Measurements from ENCODE around the gene GRIK4.
"Not testable (repeated sequence)": the region's sequence is repeated elsewhere in the genome, so short reads cannot be mapped to it uniquely, and the experiment has no call there.

GRIK4 gene

DNA sequence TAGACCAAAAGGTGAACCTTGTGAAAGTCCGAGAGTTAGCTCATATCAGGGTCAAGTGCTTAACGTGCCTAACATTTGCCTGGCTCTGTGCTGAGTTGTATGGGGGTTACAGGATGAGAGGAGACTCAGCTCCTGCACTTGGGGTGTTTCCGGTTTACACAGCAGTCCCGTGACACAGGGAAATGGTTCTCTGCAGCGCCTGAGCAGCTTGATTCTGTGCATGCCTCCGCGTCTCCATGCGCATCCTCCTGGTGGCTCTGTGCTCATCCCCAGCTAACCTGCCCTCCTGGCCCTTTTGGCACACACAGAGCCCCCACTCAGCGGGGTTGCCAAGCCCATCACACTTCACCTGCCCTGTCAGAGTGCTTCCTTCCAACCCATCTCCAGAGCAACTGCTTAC, 274.0 kb downstream of the GRIK4 start:
- Mint-ChIP-seq H3K27me3 (peaks cover 41% of the 10 kb centered on the region), H3K36me3 (ENCODE audit: insufficient read depth) (no peaks in the 10 kb centered on the region), H3K4me3 (no peak overlapping the region), H3K9me3 (no peaks in the 10 kb centered on the region), H3K4me1 (no peaks in the 10 kb centered on the region), H3K27ac (ENCODE audit: low read depth) (no peak overlapping the region)
- no peak for ATAC-seq (replicated peaks; ENCODE audit: extremely low read depth, poor library complexity, severe bottlenecking)
- no peak for DNase-seq (ENCODE audit: low spot score in 2 of 2)

GRCh38 chr11:120786206-120786735, 274.7 kb downstream of the GRIK4 start:
- no peaks in the 10 kb centered on the region for H3K36me3 Mint-ChIP-seq (ENCODE audit: insufficient read depth)
- no peak for DNase-seq (ENCODE audit: low spot score in 2 of 2)
- no peaks in the 10 kb centered on the region for H3K9me3 Mint-ChIP-seq
- H3K27me3 Mint-ChIP-seq = peaks cover 41% of the 10 kb centered on the region
- ATAC-seq (replicated peaks; ENCODE audit: extremely low read depth, poor library complexity, severe bottlenecking) = no peak
- H3K4me1 Mint-ChIP-seq = no peaks in the 10 kb centered on the region
- H3K27ac Mint-ChIP-seq (ENCODE audit: low read depth) = no peak overlapping the region
- H3K4me3 Mint-ChIP-seq = no peak overlapping the region

GRCh38 chr11:120787224-120787623, 275.7 kb downstream of the GRIK4 start:
- H3K27me3 Mint-ChIP-seq = peaks cover 41% of the 10 kb centered on the region
- not testable (repeated sequence) for H3K4me3 Mint-ChIP-seq; H3K4me1 Mint-ChIP-seq; H3K9me3 Mint-ChIP-seq; H3K36me3 Mint-ChIP-seq (ENCODE audit: insufficient read depth); DNase-seq (ENCODE audit: low spot score in 2 of 2); ATAC-seq (replicated peaks; ENCODE audit: extremely low read depth, poor library complexity, severe bottlenecking); H3K27ac Mint-ChIP-seq (ENCODE audit: low read depth)

GRCh38 chr11:120789391-120789790, 277.8 kb downstream of the GRIK4 start:
- Mint-ChIP-seq H3K9me3 (no peaks in the 10 kb centered on the region), H3K4me1 (no peaks in the 10 kb centered on the region), H3K27ac (ENCODE audit: low read depth) (no peak overlapping the region), H3K4me3 (no peak overlapping the region), H3K36me3 (ENCODE audit: insufficient read depth) (no peaks in the 10 kb centered on the region), H3K27me3 (peaks cover 25% of the 10 kb centered on the region)
- no peak for DNase-seq (ENCODE audit: low spot score in 2 of 2)
- no peak for ATAC-seq (replicated peaks; ENCODE audit: extremely low read depth, poor library complexity, severe bottlenecking)

GRCh38 chr11:120792306-120792705, 280.8 kb downstream of the GRIK4 start:
- H3K4me1 Mint-ChIP-seq = no peaks in the 10 kb centered on the region
- ATAC-seq (replicated peaks; ENCODE audit: extremely low read depth, poor library complexity, severe bottlenecking) = no peak
- H3K4me3 Mint-ChIP-seq = no peak overlapping the region
- no peaks in the 10 kb centered on the region for H3K27me3 Mint-ChIP-seq
- H3K9me3 Mint-ChIP-seq = no peaks in the 10 kb centered on the region
- H3K27ac Mint-ChIP-seq (ENCODE audit: low read depth) = no peak overlapping the region
- no peaks in the 10 kb centered on the region for H3K36me3 Mint-ChIP-seq (ENCODE audit: insufficient read depth)
- no peak for DNase-seq (ENCODE audit: low spot score in 2 of 2)

DNA sequence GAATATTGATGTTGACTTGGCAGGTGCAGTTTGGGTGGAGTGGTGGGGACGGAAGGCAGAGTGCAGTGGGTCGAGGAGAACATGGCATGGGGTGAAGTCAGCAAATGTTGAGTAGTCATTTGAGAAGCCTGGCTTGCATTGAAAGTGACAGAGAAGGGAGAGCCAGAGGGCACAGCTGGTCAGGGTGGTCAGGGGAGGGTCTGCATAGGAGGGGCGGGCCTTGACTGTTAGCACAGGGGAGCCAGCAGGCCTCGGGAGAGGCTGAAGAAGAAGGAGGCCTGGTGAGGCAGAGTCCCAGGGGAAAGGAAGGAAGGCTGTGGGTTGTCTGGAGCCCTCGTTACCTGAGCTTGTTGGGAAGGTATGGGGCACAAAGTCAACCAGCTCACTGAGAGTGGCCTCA, 281.6 kb downstream of the GRIK4 start:
- no peaks in the 10 kb centered on the region for H3K9me3 Mint-ChIP-seq
- DNase-seq (ENCODE audit: low spot score in 2 of 2) = no peak
- no peak for ATAC-seq (replicated peaks; ENCODE audit: extremely low read depth, poor library complexity, severe bottlenecking)
- no peaks in the 10 kb centered on the region for H3K27me3 Mint-ChIP-seq
- no peak overlapping the region for H3K4me3 Mint-ChIP-seq
- no peaks in the 10 kb centered on the region for H3K36me3 Mint-ChIP-seq (ENCODE audit: insufficient read depth)
- no peaks in the 10 kb centered on the region for H3K4me1 Mint-ChIP-seq
- no peak overlapping the region for H3K27ac Mint-ChIP-seq (ENCODE audit: low read depth)

GRCh38 chr11:120793806-120794479, 282.4 kb downstream of the GRIK4 start:
- Mint-ChIP-seq H3K27ac (ENCODE audit: low read depth) (no peak overlapping the region), H3K27me3 (no peaks in the 10 kb centered on the region), H3K9me3 (no peaks in the 10 kb centered on the region), H3K4me1 (no peaks in the 10 kb centered on the region), H3K4me3 (no peak overlapping the region), H3K36me3 (ENCODE audit: insufficient read depth) (no peaks in the 10 kb centered on the region)
- DNase-seq (ENCODE audit: low spot score in 2 of 2) (no peak), ATAC-seq (replicated peaks; ENCODE audit: extremely low read depth, poor library complexity, severe bottlenecking) (peak; percentile 67)

DNA sequence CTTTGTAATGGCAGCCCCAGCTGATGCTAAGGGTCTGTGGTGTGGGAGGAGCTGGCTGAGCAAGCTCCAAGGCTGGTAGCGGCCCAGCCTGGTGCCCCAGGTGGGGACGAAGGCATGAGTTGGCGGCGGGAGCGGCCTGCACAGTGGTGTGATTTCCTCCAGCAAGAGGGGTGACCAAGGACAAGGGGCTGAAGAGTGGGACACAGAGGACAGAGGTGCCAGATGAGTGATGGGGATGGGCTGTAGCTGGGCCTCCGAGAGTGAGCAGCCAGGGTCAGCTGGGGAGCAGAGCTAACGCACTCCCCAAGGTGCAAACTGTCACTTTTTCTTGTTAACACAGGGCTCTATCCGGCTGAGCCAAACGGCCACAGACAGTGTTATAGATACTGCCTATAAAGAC, 283.2 kb downstream of the GRIK4 start:
- H3K4me1 Mint-ChIP-seq = no peaks in the 10 kb centered on the region
- no peak overlapping the region for H3K27ac Mint-ChIP-seq (ENCODE audit: low read depth)
- DNase-seq (ENCODE audit: low spot score in 2 of 2) (no peak), ATAC-seq (replicated peaks; ENCODE audit: extremely low read depth, poor library complexity, severe bottlenecking) (no peak)
- H3K4me3 Mint-ChIP-seq = no peak overlapping the region
- no peaks in the 10 kb centered on the region for H3K36me3 Mint-ChIP-seq (ENCODE audit: insufficient read depth)
- no peaks in the 10 kb centered on the region for H3K9me3 Mint-ChIP-seq
- no peaks in the 10 kb centered on the region for H3K27me3 Mint-ChIP-seq

DNA sequence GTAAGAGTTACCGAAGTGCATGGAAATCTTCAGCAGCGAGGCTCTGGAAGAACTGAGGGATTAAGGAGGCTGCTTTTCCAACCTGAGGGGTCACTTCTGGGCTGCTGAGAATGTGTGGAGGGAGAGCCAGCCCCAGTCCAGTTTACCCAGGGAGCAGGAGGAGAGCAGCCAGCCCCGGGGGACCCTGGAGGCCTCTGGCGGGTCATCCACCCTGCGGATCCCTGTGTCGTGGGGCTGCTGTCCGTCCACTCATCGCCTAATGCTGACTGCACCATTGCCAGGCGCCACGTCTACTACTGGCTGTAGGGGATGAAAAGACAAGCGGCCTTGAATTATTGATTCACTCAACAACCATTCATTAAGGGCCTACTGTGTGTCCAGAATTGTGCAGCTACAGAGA, 283.6 kb downstream of the GRIK4 start:
- H3K9me3 Mint-ChIP-seq = no peaks in the 10 kb centered on the region
- no peak for ATAC-seq (replicated peaks; ENCODE audit: extremely low read depth, poor library complexity, severe bottlenecking)
- H3K4me1 Mint-ChIP-seq = no peaks in the 10 kb centered on the region
- H3K27ac Mint-ChIP-seq (ENCODE audit: low read depth) = no peak overlapping the region
- no peaks in the 10 kb centered on the region for H3K27me3 Mint-ChIP-seq
- DNase-seq (ENCODE audit: low spot score in 2 of 2) = no peak
- no peak overlapping the region for H3K4me3 Mint-ChIP-seq
- H3K36me3 Mint-ChIP-seq (ENCODE audit: insufficient read depth) = no peaks in the 10 kb centered on the region

GRCh38 chr11:120797143-120797542, 285.6 kb downstream of the GRIK4 start:
- H3K36me3 Mint-ChIP-seq (ENCODE audit: insufficient read depth) = no peaks in the 10 kb centered on the region
- no peak for DNase-seq (ENCODE audit: low spot score in 2 of 2)
- no peaks in the 10 kb centered on the region for H3K9me3 Mint-ChIP-seq

GRCh38 chr11:120798854-120799253, 287.3 kb downstream of the GRIK4 start:
- Mint-ChIP-seq H3K4me1 (peaks cover 5% of the 10 kb centered on the region), H3K27me3 (peaks cover 11% of the 10 kb centered on the region), H3K36me3 (ENCODE audit: insufficient read depth) (no peaks in the 10 kb centered on the region), H3K27ac (ENCODE audit: low read depth) (no peak overlapping the region), H3K9me3 (no peaks in the 10 kb centered on the region), H3K4me3 (no peak overlapping the region)
- ATAC-seq (replicated peaks; ENCODE audit: extremely low read depth, poor library complexity, severe bottlenecking) (no peak), DNase-seq (ENCODE audit: low spot score in 2 of 2) (no peak)

More at GRCh38 chr11:120797143-120797542, 285.6 kb downstream of the GRIK4 start:
- no peak overlapping the region for H3K4me3 Mint-ChIP-seq
- ATAC-seq (replicated peaks; ENCODE audit: extremely low read depth, poor library complexity, severe bottlenecking) = no peak
- no peak overlapping the region for H3K27ac Mint-ChIP-seq (ENCODE audit: low read depth)
- peaks cover under 1% of the 10 kb centered on the region for H3K4me1 Mint-ChIP-seq
- H3K27me3 Mint-ChIP-seq = peaks cover 4% of the 10 kb centered on the region

- no peak overlapping the region for H3K4me3 Mint-ChIP-seq
- no peak overlapping the region for H3K27ac Mint-ChIP-seq (ENCODE audit: low read depth)
- H3K9me3 Mint-ChIP-seq = no peaks in the 10 kb centered on the region
- DNase-seq (ENCODE audit: low spot score in 2 of 2) (no peak), ATAC-seq (replicated peaks; ENCODE audit: extremely low read depth, poor library complexity, severe bottlenecking) (no peak)
- H3K36me3 Mint-ChIP-seq (ENCODE audit: insufficient read depth) = peaks cover 1% of the 10 kb centered on the region
- H3K4me1 Mint-ChIP-seq = peaks cover 12% of the 10 kb centered on the region
- peaks cover 11% of the 10 kb centered on the region for H3K27me3 Mint-ChIP-seq
Observed at GRCh38 chr11:120800206-120800605, 288.7 kb downstream of the GRIK4 start.

DNA sequence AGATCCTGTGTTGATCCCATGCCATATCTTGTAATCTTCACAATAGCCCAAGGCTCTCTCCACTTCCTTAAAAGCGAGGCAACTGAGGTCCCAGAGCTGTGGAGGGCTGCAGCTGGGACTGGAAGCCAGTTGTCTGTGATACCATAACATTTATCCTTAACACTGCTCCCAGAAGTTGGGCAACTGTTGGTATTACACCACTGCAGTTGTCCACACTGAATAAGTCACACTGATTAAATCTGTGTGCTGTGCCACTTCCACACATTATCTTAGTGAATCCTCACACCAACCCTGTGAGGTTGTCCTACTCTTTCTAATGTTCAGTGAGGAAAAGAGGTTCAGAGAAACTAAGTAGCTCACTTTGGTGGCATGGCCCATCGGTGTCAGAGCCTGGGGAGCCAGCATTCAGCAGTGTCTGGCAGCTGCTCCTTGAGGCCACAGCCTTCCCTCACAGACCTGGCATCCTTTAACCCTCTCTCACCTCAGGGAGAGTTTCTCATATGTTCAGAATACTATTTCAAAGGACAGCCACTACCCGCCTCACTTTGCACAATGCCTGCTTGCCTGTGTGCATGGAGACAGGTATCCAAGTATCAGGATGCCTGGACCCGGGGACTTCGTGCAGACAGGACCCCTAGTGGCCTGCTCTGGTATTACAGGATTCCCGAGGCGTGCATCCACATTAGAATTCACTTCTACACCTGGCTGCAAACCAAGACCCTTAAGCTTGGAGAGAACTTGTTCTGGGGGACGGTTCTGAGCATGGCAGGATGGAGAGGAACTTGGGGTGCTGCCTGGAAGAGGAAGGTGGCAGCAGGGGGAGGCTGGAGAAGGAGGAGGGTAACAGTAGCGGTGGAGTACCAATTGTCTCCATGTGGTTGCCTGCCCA, 290.5 kb downstream of the GRIK4 start:
- peaks cover 11% of the 10 kb centered on the region for H3K27me3 Mint-ChIP-seq
- no peak overlapping the region for H3K4me3 Mint-ChIP-seq
- peaks cover 31% of the 10 kb centered on the region for H3K4me1 Mint-ChIP-seq

More for the DNA sequence above, 290.5 kb downstream of the GRIK4 start:
- Mint-ChIP-seq H3K36me3 (ENCODE audit: insufficient read depth) (peaks cover 1% of the 10 kb centered on the region), H3K27ac (ENCODE audit: low read depth) (no peak overlapping the region), H3K9me3 (no peaks in the 10 kb centered on the region)
- peak in 1 of 2 donors; percentile 16 for DNase-seq (ENCODE audit: low spot score in 2 of 2)
- ATAC-seq (replicated peaks; ENCODE audit: extremely low read depth, poor library complexity, severe bottlenecking) = no peak

Measured in central memory CD8-positive, alpha-beta T cell (primary cell).